H1 (cell line): ENCODE measurements around the gene COQ8B. TPM values are rescaled to one million over a fixed set of nuclear protein-coding genes. Genes with fewer than 3 reads are reported as not detected.

Experiments used
- ATF3 ChIP-seq: IDR thresholded peaks from 2 replicates; pipeline ENCODE4 v1.6.1; 2011; ENCODE audit warnings: low read depth, mild to moderate bottlenecking, low read length; ENCODE audit not compliant: insufficient read depth
- KDM1A ChIP-seq: fragments of 200-600, 300-600 bp; sonication (generic); IDR thresholded peaks from 2 replicates; pipeline ENCODE4 v1.7.1; 2016; ENCODE audit warnings: mild to moderate bottlenecking, low read length, borderline replicate concordance
- POU5F1 ChIP-seq: IDR thresholded peaks from 2 replicates; pipeline ENCODE4 v1.6.1; 2011; ENCODE audit warnings: low read depth, mild to moderate bottlenecking, low read length, moderate library complexity
- RBBP5 ChIP-seq: IDR thresholded peaks from 2 replicates; pipeline ENCODE4 v1.7.1; 2012; ENCODE audit warnings: low read depth, mild to moderate bottlenecking, inconsistent platforms, low read length, moderate library complexity, borderline replicate concordance
- SIN3A ChIP-seq, 2 experiments: IDR thresholded peaks in 1 of 2; conservative IDR thresholded peaks in 1 of 2; 2 replicates each; pipeline ENCODE4 v1.6.1; 2011 to 2012; ENCODE audit warnings: low read length in 2 of 2, improper control_type of control experiment in 1 of 2, low read depth in 1 of 2, mild to moderate bottlenecking in 1 of 2
- TEAD4 ChIP-seq: IDR thresholded peaks from 2 replicates; pipeline ENCODE4 v1.6.1; 2012; ENCODE audit warnings: low read depth, low read length, inconsistent platforms, mixed read lengths
- polyA plus RNA-seq, 7 experiments: library from polyadenylated mRNA; depleted of rRNA in 3 of 7; stranded (reverse) in 5 of 7; unstranded in 2 of 7; fragments of >200 nt in 5 of 7; fragments of 200-250 nt in 2 of 7; gene quantifications; 1 replicate in 5 of 7; 2 replicates in 1 of 7; 4 replicates in 1 of 7; pipeline versions ENCODE4 v1.2.1 to v1.2.3, GENCODE V29; 2011 to 2013; ENCODE audit warnings: missing spikeins in 2 of 7, mixed read lengths in 2 of 7
- total RNA-seq: library from RNA; stranded (reverse); fragmentation: NEBNext Ultra II Directional; extraction: Animal tissue kit (Norgen Biotek cat#: 25700); gene quantifications from 2 replicates; pipeline ENCODE4 v1.2.1, GENCODE V29; 2021
- TF ChIP-seq, protein P1 (sequence below): fragments of 300-600 bp; sonication (generic); IDR thresholded peaks from 2 replicates; pipeline ENCODE4 v1.7.1; 2012; ENCODE audit warnings: low read length, moderate library complexity, mild to moderate bottlenecking, inconsistent platforms; ENCODE audit not compliant: insufficient replicate concordance

Gene COQ8B
- total and polyA plus RNA-seq, 2 of the 8 experiments (the other 6 are each of a cell fraction or from before 2014, with no cell fraction given): 41.7 to 46.1 TPM

- TF ChIP-seq, protein P1, sequence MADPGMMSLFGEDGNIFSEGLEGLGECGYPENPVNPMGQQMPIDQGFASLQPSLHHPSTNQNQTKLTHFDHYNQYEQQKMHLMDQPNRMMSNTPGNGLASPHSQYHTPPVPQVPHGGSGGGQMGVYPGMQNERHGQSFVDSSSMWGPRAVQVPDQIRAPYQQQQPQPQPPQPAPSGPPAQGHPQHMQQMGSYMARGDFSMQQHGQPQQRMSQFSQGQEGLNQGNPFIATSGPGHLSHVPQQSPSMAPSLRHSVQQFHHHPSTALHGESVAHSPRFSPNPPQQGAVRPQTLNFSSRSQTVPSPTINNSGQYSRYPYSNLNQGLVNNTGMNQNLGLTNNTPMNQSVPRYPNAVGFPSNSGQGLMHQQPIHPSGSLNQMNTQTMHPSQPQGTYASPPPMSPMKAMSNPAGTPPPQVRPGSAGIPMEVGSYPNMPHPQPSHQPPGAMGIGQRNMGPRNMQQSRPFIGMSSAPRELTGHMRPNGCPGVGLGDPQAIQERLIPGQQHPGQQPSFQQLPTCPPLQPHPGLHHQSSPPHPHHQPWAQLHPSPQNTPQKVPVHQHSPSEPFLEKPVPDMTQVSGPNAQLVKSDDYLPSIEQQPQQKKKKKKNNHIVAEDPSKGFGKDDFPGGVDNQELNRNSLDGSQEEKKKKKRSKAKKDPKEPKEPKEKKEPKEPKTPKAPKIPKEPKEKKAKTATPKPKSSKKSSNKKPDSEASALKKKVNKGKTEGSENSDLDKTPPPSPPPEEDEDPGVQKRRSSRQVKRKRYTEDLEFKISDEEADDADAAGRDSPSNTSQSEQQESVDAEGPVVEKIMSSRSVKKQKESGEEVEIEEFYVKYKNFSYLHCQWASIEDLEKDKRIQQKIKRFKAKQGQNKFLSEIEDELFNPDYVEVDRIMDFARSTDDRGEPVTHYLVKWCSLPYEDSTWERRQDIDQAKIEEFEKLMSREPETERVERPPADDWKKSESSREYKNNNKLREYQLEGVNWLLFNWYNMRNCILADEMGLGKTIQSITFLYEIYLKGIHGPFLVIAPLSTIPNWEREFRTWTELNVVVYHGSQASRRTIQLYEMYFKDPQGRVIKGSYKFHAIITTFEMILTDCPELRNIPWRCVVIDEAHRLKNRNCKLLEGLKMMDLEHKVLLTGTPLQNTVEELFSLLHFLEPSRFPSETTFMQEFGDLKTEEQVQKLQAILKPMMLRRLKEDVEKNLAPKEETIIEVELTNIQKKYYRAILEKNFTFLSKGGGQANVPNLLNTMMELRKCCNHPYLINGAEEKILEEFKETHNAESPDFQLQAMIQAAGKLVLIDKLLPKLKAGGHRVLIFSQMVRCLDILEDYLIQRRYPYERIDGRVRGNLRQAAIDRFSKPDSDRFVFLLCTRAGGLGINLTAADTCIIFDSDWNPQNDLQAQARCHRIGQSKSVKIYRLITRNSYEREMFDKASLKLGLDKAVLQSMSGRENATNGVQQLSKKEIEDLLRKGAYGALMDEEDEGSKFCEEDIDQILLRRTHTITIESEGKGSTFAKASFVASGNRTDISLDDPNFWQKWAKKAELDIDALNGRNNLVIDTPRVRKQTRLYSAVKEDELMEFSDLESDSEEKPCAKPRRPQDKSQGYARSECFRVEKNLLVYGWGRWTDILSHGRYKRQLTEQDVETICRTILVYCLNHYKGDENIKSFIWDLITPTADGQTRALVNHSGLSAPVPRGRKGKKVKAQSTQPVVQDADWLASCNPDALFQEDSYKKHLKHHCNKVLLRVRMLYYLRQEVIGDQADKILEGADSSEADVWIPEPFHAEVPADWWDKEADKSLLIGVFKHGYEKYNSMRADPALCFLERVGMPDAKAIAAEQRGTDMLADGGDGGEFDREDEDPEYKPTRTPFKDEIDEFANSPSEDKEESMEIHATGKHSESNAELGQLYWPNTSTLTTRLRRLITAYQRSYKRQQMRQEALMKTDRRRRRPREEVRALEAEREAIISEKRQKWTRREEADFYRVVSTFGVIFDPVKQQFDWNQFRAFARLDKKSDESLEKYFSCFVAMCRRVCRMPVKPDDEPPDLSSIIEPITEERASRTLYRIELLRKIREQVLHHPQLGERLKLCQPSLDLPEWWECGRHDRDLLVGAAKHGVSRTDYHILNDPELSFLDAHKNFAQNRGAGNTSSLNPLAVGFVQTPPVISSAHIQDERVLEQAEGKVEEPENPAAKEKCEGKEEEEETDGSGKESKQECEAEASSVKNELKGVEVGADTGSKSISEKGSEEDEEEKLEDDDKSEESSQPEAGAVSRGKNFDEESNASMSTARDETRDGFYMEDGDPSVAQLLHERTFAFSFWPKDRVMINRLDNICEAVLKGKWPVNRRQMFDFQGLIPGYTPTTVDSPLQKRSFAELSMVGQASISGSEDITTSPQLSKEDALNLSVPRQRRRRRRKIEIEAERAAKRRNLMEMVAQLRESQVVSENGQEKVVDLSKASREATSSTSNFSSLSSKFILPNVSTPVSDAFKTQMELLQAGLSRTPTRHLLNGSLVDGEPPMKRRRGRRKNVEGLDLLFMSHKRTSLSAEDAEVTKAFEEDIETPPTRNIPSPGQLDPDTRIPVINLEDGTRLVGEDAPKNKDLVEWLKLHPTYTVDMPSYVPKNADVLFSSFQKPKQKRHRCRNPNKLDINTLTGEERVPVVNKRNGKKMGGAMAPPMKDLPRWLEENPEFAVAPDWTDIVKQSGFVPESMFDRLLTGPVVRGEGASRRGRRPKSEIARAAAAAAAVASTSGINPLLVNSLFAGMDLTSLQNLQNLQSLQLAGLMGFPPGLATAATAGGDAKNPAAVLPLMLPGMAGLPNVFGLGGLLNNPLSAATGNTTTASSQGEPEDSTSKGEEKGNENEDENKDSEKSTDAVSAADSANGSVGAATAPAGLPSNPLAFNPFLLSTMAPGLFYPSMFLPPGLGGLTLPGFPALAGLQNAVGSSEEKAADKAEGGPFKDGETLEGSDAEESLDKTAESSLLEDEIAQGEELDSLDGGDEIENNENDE: no peak
- no peak for TF ChIP-seq TEAD4
- TF ChIP-seq KDM1A: no peak
- TF ChIP-seq POU5F1: no peak
- no peak for TF ChIP-seq ATF3
- TF ChIP-seq RBBP5: no peak
- no peak for TF ChIP-seq SIN3A (conservative IDR thresholded peaks at IDR 0.05 in 1 of 2, IDR thresholded peaks at IDR 0.05 in 1 of 2; ENCODE audit: low read depth in 1 of 2, low read length in 2 of 2)
These were observed 27.2 kb downstream of the COQ8B start (continued) for GRCh38 chr19:40689339-40690049.
